ENCODE measurements around the gene ACSS1. TPM values are rescaled to one million over a fixed set of nuclear protein-coding genes. Genes with fewer than 3 reads are reported as not detected.

The ACSS1 gene
- total RNA-seq, 1 experiment from 2014 or later: 0.61 TPM

DNA sequence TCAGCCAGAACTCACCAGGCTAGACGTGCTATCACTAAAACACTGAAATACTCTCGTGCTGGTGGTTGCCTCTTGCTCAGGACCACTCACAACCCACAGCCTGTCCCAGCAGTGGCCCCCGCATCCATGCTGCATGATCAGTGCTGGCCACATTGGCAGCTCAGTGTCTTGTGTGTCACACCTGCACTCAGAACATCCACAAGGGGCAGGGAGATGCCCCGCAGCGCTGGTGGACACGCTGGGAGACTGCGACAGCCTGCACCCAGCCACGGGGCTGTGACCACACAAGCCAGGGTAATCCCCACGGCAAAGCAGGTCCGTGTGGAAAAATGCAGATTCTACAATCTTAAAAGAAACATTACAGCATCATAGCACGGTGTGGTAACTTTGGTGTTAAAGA lies 41.5 kb downstream of the ACSS1 start:
- DNase-seq: no peak
- no peaks in the 10 kb centered on the region for H3K23me2 ChIP-seq (ENCODE audit: insufficient read length, low read depth, low read length, poor library complexity, severe bottlenecking)
- TF ChIP-seq, protein P1, sequence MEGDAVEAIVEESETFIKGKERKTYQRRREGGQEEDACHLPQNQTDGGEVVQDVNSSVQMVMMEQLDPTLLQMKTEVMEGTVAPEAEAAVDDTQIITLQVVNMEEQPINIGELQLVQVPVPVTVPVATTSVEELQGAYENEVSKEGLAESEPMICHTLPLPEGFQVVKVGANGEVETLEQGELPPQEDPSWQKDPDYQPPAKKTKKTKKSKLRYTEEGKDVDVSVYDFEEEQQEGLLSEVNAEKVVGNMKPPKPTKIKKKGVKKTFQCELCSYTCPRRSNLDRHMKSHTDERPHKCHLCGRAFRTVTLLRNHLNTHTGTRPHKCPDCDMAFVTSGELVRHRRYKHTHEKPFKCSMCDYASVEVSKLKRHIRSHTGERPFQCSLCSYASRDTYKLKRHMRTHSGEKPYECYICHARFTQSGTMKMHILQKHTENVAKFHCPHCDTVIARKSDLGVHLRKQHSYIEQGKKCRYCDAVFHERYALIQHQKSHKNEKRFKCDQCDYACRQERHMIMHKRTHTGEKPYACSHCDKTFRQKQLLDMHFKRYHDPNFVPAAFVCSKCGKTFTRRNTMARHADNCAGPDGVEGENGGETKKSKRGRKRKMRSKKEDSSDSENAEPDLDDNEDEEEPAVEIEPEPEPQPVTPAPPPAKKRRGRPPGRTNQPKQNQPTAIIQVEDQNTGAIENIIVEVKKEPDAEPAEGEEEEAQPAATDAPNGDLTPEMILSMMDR (conservative IDR thresholded peaks at IDR 0.05): no peak

More for the DNA sequence above, 41.5 kb downstream of the ACSS1 start:
- no peak overlapping the region for H3K4me3 Mint-ChIP-seq
- no peaks in the 10 kb centered on the region for H3K9me3 ChIP-seq (ENCODE audit: control insufficient read depth, low read depth, low read length)
- no peak overlapping the region for H3K27ac ChIP-seq (ENCODE audit: insufficient read length, low read depth, low read length)
- H3K27ac Mint-ChIP-seq: no peak overlapping the region
- no peak overlapping the region for H3K4ac ChIP-seq (ENCODE audit: low read depth, low read length)
- no peaks in the 10 kb centered on the region for H3K9me3 Mint-ChIP-seq
- peaks cover 20 to 23% of the 10 kb centered on the region in 2 experiments for H3K4me1 Mint-ChIP-seq
- H2BK5ac ChIP-seq (ENCODE audit: insufficient read length, low read length): no peak overlapping the region
- H3K4me1 ChIP-seq (ENCODE audit: insufficient read depth, low read length): no peaks in the 10 kb centered on the region; the same call in 1 of the 2 replicates
- H4K8ac ChIP-seq (replicated peaks; ENCODE audit: insufficient read length, low read depth, low read length): no peak overlapping the region
- no peak overlapping the region for H2BK12ac ChIP-seq (ENCODE audit: insufficient read length, low read depth, low read length)
- no peaks in the 10 kb centered on the region for H3K36me3 Mint-ChIP-seq (ENCODE audit: insufficient read depth in 1 of 3, low read depth in 3 of 3)
- H3K79me1 ChIP-seq (ENCODE audit: insufficient read depth, low read depth, low read length, poor library complexity, severe bottlenecking): no peaks in the 10 kb centered on the region
- no peak overlapping the region for H3K9ac ChIP-seq (ENCODE audit: extremely low read depth, insufficient read length, low read length)
- no peak overlapping the region for H2BK120ac ChIP-seq (ENCODE audit: low read depth, low read length, poor library complexity, severe bottlenecking)
- H4K20me1 ChIP-seq (ENCODE audit: control insufficient read depth, insufficient read depth, insufficient read length): no peaks in the 10 kb centered on the region
- H3K4me2 ChIP-seq (ENCODE audit: insufficient read depth, insufficient read length, low read length): no peak overlapping the region
- H4K5ac ChIP-seq (ENCODE audit: insufficient read length, low read depth, low read length): no peak overlapping the region
- no peak overlapping the region for H2AFZ ChIP-seq (ENCODE audit: low read length)
- H3K18ac ChIP-seq (ENCODE audit: insufficient read length, low read depth, low read length): no peak overlapping the region
- no peak overlapping the region for H4K91ac ChIP-seq (ENCODE audit: insufficient read length, low read depth, low read length)
- no peak overlapping the region for H2BK15ac ChIP-seq (ENCODE audit: low read depth, low read length)
- H2AK5ac ChIP-seq (ENCODE audit: insufficient read length, low read length): no peak overlapping the region
- no peaks in the 10 kb centered on the region for H3K27me3 ChIP-seq (ENCODE audit: insufficient read depth, low read length)
- no peaks in the 10 kb centered on the region for H3K79me2 ChIP-seq (ENCODE audit: insufficient read depth, low read length)
- no peak overlapping the region for H3T11ph ChIP-seq (ENCODE audit: low read length)
- H3K23ac ChIP-seq (ENCODE audit: insufficient read length, low read depth, low read length): no peak overlapping the region
- no peak overlapping the region for H2BK20ac ChIP-seq (ENCODE audit: low read depth, low read length, poor library complexity, severe bottlenecking)
- H3K27me3 Mint-ChIP-seq (ENCODE audit: low read depth): peaks cover 11% of the 10 kb centered on the region
- no CpG with 5 or more reads among the region's 11 CpGs for WGBS (ENCODE audit: extremely low coverage, insufficient read length, low lambda C conversion rate)
- H3K14ac ChIP-seq (ENCODE audit: insufficient read depth, low read length): no peak overlapping the region
- no peak overlapping the region for H3K56ac ChIP-seq (ENCODE audit: insufficient read length, low read depth, low read length)

All from H9 (cell line).